ENCODE results near the gene KAT2A.

DNA sequence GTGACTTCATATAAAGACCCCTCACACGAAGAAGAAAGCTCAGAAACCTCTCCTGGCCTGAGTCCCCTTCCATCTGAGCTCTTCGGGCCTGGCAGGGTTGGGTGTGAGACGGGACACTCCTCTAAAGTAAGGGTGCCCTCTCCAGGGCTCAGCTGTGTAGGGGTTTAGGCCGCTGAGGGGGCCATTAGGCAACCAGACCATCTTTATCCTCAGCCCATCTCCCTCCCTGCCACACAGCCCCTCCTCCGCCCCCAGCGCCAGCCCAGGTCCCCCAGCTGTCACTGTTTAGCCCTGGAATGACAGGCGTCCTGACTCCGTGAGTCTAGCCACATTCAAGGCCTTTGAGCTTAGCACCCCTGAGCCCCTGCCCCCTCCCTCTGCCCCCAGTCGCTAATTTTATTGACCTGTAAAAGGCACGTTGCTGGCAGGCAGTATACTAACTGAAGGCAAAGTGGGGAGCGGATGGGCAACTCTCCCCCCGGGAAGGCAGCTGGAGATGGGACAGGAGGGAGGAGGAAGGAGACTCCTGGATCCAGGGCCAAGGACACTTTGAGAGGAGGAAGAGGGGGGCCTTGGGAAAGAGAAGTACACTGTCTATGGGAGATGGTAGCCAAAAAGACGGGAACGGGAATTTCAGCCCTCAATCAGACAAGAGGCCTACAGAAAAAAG, 22.3 kb downstream of the KAT2A start:
- no peak for TF ChIP-seq CTCF (IDR thresholded peaks at IDR 0.05)
- no peak for TF ChIP-seq POLR2A (IDR thresholded peaks at IDR 0.05)

Data from adrenal gland (tissue), 5 donors.